NB4 (cell line): ENCODE measurements around the gene CTAG2.
"Not testable (repeated sequence)": the region's sequence is repeated elsewhere in the genome, so short reads cannot be mapped to it uniquely, and the experiment has no call there.

Source experiments
- DNase-seq: peaks from one replicate; pipeline ENCODE4 v3.0.0; 2010; ENCODE audit warnings: low read depth
- H3K4me3 ChIP-seq: one replicate; pipeline ENCODE4 v1.5.1; 2011; ENCODE audit warnings: mild to moderate bottlenecking, low read depth, low read length, moderate library complexity
- MYC ChIP-seq: IDR thresholded peaks from 2 replicates; pipeline ENCODE4 v1.6.1; 2011; ENCODE audit warnings: low read depth, low read length
- POLR2A ChIP-seq: IDR thresholded peaks from 2 replicates; pipeline ENCODE4 v1.6.1; 2011; ENCODE audit warnings: mild to moderate bottlenecking; ENCODE audit not compliant: insufficient read length; ENCODE audit errors: extremely low read depth
- TF ChIP-seq, protein P1 (sequence below): IDR thresholded peaks from 2 replicates; pipeline ENCODE4 v1.6.1; 2011; ENCODE audit warnings: low read depth, low read length
- TF ChIP-seq, protein P2 (sequence below): IDR thresholded peaks from one replicate; pipeline ENCODE4 v1.5.1; 2012; ENCODE audit warnings: low read depth, low read length

The CTAG2 gene

GRCh38 chrX:154608823-154609222, 44.6 kb downstream of the CTAG2 start:
- not testable (repeated sequence) for H3K4me3 ChIP-seq, DNase-seq

DNA sequence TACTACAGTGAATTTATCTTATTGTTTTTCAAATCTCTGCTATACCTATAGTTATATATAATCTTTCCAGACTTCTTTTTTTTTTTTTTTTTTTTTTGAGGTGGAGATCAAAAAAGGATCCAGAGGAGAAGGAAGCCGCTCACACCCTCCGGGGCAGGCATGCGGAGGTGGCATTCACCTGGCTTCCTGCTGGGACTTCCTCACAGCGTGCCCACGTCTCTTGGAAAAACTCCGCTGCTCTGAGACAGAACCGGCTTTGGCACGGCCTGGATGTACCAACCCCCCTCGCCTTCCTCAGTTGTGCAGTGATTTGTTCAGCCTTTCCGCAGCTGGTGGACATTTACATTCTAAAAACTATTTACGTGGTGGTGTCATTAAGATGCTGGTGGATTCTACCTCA, 45.4 kb downstream of the CTAG2 start:
- H3K4me3 ChIP-seq: not testable (repeated sequence)

DNA sequence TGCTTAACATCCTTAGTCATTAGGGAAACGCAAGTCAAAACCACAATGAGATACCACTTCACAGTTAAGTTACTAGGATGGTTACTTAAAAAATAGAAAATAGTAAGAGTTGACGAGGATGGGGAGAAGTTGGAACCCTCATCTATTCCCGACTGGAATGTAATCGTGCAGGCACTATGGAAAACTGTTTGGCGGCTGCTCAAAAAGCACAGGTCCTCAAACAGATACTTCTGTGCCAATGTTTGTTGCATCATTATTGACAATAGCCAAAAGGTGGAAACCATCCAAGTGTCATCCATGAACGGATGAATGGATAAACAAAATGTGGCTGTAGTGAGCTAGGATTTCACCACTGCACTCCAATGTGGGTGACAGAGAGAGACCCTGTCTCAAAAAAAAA, 46.0 kb downstream of the CTAG2 start:
- DNase-seq: no peak
- no peak overlapping the region for H3K4me3 ChIP-seq
- TF ChIP-seq, protein P1, sequence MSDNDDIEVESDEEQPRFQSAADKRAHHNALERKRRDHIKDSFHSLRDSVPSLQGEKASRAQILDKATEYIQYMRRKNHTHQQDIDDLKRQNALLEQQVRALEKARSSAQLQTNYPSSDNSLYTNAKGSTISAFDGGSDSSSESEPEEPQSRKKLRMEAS: no peak
- TF ChIP-seq, protein P2, sequence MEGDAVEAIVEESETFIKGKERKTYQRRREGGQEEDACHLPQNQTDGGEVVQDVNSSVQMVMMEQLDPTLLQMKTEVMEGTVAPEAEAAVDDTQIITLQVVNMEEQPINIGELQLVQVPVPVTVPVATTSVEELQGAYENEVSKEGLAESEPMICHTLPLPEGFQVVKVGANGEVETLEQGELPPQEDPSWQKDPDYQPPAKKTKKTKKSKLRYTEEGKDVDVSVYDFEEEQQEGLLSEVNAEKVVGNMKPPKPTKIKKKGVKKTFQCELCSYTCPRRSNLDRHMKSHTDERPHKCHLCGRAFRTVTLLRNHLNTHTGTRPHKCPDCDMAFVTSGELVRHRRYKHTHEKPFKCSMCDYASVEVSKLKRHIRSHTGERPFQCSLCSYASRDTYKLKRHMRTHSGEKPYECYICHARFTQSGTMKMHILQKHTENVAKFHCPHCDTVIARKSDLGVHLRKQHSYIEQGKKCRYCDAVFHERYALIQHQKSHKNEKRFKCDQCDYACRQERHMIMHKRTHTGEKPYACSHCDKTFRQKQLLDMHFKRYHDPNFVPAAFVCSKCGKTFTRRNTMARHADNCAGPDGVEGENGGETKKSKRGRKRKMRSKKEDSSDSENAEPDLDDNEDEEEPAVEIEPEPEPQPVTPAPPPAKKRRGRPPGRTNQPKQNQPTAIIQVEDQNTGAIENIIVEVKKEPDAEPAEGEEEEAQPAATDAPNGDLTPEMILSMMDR: no peak
- no peak for TF ChIP-seq MYC
- TF ChIP-seq POLR2A: no peak

More for the DNA sequence above, 45.4 kb downstream of the CTAG2 start:
- not testable (repeated sequence) for DNase-seq

- no peak for TF ChIP-seq POLR2A
- TF ChIP-seq, protein P1: no peak
- TF ChIP-seq, protein P2: no peak
- no peak for TF ChIP-seq MYC
- H3K4me3 ChIP-seq: no peak overlapping the region
- DNase-seq: no peak
Observed at GRCh38 chrX:154605566-154605965, 47.8 kb downstream of the CTAG2 start.

DNA sequence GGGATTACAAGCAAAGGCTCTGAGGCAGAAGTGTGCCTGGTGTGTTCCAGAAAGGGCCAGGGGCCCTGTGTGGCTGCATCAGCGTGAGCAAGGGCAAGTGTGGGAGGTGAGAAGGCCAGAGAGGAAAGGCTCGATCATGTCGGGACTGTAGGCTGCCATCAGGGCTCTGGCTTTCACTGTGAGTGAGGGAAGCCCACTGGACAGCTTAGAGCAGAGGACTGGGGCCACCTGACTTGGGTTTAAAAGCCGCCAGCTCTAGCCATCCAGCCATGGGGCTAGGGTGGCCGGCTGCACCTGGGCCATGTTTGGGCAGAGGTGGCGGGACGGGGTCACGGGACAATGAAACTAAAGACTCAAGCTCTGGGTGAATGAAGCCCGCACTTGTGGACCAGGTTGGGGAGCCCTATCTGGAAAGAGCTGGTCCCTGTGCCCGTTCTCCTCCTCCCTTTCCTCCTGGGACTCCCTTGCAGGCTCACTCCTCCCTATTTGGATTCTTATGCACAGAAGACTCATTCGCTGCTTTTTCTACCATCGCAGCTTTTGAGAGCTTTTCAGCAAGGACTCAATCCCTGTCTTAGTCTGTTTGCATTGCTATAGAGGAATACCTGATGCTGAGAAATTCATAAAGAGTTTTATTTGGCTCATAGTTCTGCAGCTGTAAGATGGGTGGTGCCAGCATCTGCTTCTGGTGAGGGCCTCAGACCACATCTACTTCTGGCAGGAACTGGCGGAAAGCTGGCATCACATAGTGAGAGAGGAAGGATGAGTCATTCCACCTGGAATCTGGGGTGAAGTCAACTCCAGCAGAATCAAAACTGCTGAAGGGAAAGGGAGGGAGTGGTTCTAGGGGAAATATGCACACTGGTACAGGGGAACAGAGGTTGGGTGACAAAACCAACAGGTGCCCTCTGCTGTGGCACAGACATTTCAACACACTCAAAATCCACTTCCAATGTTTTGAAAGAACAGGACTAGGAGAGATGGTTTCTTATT, 49.6 kb downstream of the CTAG2 start:
- TF ChIP-seq POLR2A (no peak), MYC (no peak)
- TF ChIP-seq, protein P2: no peak
- TF ChIP-seq, protein P1: no peak
- no peak overlapping the region for H3K4me3 ChIP-seq
- peak; percentile 7 for DNase-seq

DNA sequence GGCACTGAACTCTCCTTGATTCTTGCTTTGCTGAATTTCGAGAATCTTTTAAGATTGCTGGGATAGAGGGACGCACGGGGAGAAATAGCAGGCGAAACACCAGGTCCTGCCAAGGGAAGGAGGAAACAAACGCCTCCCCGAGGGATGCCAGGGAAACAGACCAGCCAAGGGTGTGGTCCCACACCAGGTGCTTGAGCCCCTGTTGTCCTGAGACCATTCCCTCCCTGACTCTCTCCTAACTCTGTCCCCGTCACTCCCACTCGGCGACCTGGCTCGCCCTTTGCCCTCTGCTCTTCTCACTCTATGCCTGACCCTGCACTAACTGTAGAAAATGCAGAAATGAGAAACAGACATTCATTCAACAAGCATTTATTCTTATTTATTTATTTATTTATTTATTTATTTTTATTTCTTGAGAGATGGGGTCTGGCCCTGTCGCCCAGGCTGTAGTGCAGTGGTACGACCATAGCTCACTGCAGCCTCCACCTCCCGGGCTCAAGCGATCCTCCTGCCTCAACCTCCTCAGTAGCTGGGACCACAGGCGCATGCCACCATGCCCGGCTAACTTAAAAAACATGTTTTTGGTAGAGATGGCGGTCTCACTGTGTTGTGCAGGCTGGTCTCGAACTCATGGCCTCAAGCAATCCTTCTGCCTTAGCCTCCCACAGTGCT, 50.5 kb downstream of the CTAG2 start:
- no peak overlapping the region for H3K4me3 ChIP-seq
- DNase-seq: no peak
- TF ChIP-seq MYC (no peak), POLR2A (no peak)
- TF ChIP-seq, protein P1: no peak
- TF ChIP-seq, protein P2: no peak
